Measurements from ENCODE around the gene HECTD1.

The HECTD1 gene

GRCh38 chr14:31133133-31133532 lies 74.5 kb downstream of the HECTD1 start:
- Histone ChIP-seq H3K36me3 (ENCODE audit: control insufficient read depth, low read depth, low read length) (peaks cover 67% of the 10 kb centered on the region), H3K9me3 (ENCODE audit: control insufficient read depth, low read depth, low read length) (no peaks in the 10 kb centered on the region), H3K9ac (ENCODE audit: low read length) (no peak overlapping the region), H3K4me1 (ENCODE audit: control insufficient read depth, low read depth, low read length) (no peaks in the 10 kb centered on the region), H3K4me3 (ENCODE audit: low read length) (no peak overlapping the region), H3K27ac (ENCODE audit: low read length) (no peak overlapping the region), H3K27me3 (ENCODE audit: control insufficient read depth, insufficient read depth, low read length) (no peaks in the 10 kb centered on the region)

DNA sequence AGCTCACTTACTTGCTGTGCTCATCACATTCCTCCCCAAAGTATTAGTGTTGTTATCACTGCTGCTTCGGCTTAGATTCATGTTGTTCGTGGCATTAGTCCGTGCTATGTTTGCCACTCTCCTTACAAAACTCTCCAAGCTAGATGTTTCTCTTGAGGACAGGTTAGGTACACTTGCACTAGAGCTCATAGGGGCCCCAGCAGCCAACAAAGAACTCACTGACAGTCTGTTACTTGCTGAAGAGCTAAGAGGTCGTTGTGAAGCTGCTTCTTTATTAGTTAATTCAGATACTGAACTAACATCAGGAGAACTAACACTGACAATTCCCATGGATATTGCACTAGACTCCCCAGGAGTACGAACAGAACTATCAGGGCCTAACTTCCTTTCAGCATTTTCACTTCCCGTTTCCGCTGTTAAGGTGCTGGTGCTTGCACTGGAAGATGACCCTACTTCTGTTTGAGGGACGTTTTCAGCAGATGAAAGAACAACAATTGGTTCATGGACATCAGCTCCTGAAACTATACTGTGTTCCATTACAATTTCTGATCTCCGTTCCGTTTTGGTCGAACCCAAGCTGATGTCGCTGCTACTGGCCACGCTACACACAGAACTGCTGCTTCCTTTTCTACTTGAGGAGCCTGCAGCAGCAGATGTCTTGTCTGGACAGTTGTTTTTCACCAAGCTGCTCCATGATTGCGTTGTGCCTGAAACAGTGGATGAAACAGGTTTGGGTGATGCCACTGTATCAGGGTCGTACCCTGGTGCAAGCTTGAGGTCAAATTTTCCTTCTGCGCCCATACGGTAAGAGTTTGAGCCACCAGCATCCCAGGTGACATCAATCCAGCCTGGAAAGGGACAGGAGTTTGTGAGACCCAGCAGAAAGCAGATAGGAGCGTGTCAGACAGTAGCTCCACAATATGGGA lies 78.7 kb downstream of the HECTD1 start:
- Histone ChIP-seq H3K9me3 (ENCODE audit: control insufficient read depth, low read depth, low read length) (no peaks in the 10 kb centered on the region), H3K27me3 (ENCODE audit: control insufficient read depth, insufficient read depth, low read length) (no peaks in the 10 kb centered on the region), H3K9ac (ENCODE audit: low read length) (no peak overlapping the region), H3K4me1 (ENCODE audit: control insufficient read depth, low read depth, low read length) (peaks cover 6% of the 10 kb centered on the region), H3K27ac (ENCODE audit: low read length) (no peak overlapping the region), H3K4me3 (ENCODE audit: low read length) (no peak overlapping the region), H3K36me3 (ENCODE audit: control insufficient read depth, low read depth, low read length) (peaks cover 54% of the 10 kb centered on the region)

GRCh38 chr14:31127690-31128089 lies 79.9 kb downstream of the HECTD1 start:
- Histone ChIP-seq H3K36me3 (ENCODE audit: control insufficient read depth, low read depth, low read length) (peaks cover 48% of the 10 kb centered on the region), H3K9me3 (ENCODE audit: control insufficient read depth, low read depth, low read length) (no peaks in the 10 kb centered on the region), H3K9ac (ENCODE audit: low read length) (no peak overlapping the region), H3K4me1 (ENCODE audit: control insufficient read depth, low read depth, low read length) (peaks cover 18% of the 10 kb centered on the region), H3K27me3 (ENCODE audit: control insufficient read depth, insufficient read depth, low read length) (no peaks in the 10 kb centered on the region), H3K27ac (ENCODE audit: low read length) (no peak overlapping the region), H3K4me3 (ENCODE audit: low read length) (no peak overlapping the region)

- peaks cover 50% of the 10 kb centered on the region for H3K36me3 ChIP-seq (ENCODE audit: control insufficient read depth, low read depth, low read length)
- no peak overlapping the region for H3K27ac ChIP-seq (ENCODE audit: low read length)
- H3K27me3 ChIP-seq (ENCODE audit: control insufficient read depth, insufficient read depth, low read length), result no peaks in the 10 kb centered on the region
- no peak overlapping the region for H3K4me3 ChIP-seq (ENCODE audit: low read length)
- no peaks in the 10 kb centered on the region for H3K9me3 ChIP-seq (ENCODE audit: control insufficient read depth, low read depth, low read length)
- no peak overlapping the region for H3K9ac ChIP-seq (ENCODE audit: low read length)
- H3K4me1 ChIP-seq (ENCODE audit: control insufficient read depth, low read depth, low read length), result peaks cover 23% of the 10 kb centered on the region
Measured at GRCh38 chr14:31126680-31127079, 80.9 kb downstream of the HECTD1 start.

DNA sequence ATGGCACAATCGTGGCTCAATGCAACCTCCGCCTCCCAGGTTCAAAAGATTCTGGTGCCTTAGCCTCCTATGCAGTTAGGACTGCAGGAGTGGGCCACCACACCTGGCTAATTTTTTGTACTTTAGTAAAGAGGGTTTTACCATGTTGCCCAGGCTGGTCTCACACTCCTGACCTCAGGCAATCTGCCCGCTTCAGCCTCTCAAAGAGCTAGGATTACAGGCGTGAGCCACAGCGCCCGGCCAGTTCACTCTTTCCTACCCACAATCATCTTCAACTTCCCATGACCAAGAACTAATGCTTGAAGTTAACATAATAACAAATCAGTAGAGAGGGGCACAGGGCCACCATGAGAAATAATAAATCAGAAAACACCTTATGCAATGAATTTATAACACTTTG lies 82.4 kb downstream of the HECTD1 start:
- peaks cover 54% of the 10 kb centered on the region for H3K36me3 ChIP-seq (ENCODE audit: control insufficient read depth, low read depth, low read length)
- H3K27me3 ChIP-seq (ENCODE audit: control insufficient read depth, insufficient read depth, low read length), result no peaks in the 10 kb centered on the region
- no peak overlapping the region for H3K27ac ChIP-seq (ENCODE audit: low read length)
- no peak overlapping the region for H3K9ac ChIP-seq (ENCODE audit: low read length)
- no peak overlapping the region for H3K4me3 ChIP-seq (ENCODE audit: low read length)
- H3K9me3 ChIP-seq (ENCODE audit: control insufficient read depth, low read depth, low read length), result no peaks in the 10 kb centered on the region
- peaks cover 23% of the 10 kb centered on the region for H3K4me1 ChIP-seq (ENCODE audit: control insufficient read depth, low read depth, low read length)

DNA sequence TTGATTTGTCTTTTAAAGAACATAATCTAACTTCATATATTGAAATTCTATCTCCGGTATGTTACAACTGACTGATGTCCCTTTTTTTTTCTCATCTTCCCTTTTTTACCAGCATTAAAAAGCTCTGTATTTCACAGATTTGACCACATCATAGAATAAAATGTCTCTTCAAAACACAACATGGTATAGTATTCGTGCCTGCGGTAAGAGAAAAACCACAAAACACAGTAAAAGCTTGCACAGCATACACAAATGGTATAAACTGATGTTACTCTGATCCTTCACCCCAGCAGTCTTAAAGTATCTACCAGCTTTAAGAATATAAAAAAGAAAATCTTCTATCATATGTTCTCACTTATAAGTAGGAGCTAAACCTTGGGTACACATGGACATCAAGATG lies 83.4 kb downstream of the HECTD1 start:
- peaks cover 23% of the 10 kb centered on the region for H3K4me1 ChIP-seq (ENCODE audit: control insufficient read depth, low read depth, low read length)
- no peak overlapping the region for H3K27ac ChIP-seq (ENCODE audit: low read length)
- no peak overlapping the region for H3K9ac ChIP-seq (ENCODE audit: low read length)
- H3K27me3 ChIP-seq (ENCODE audit: control insufficient read depth, insufficient read depth, low read length), result no peaks in the 10 kb centered on the region
- H3K4me3 ChIP-seq (ENCODE audit: low read length), result no peak overlapping the region
- no peaks in the 10 kb centered on the region for H3K9me3 ChIP-seq (ENCODE audit: control insufficient read depth, low read depth, low read length)
- peaks cover 54% of the 10 kb centered on the region for H3K36me3 ChIP-seq (ENCODE audit: control insufficient read depth, low read depth, low read length)

DNA sequence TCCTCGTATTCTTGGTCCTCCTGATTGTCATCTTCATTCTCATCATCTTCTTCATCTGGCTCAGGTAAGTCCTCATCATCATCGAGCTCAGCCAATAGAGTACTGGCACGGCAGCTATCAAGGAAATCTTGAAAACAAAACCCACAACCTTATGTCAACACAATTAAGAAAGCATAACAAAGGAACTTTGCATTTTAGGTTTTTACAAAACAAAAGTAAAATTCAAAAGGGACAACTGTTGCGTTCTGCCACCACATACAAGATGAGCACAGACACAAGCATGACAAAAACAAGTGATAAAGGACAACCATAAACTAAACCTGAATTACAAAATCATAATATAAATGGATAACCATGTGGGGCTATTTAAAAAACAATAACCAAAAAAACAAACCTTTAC lies 84.7 kb downstream of the HECTD1 start:
- no peak overlapping the region for H3K9ac ChIP-seq (ENCODE audit: low read length)
- peak overlapping the region; percentile 32 for H3K4me3 ChIP-seq (ENCODE audit: low read length)
- peaks cover 23% of the 10 kb centered on the region for H3K4me1 ChIP-seq (ENCODE audit: control insufficient read depth, low read depth, low read length)
- no peaks in the 10 kb centered on the region for H3K9me3 ChIP-seq (ENCODE audit: control insufficient read depth, low read depth, low read length)
- peaks cover 52% of the 10 kb centered on the region for H3K36me3 ChIP-seq (ENCODE audit: control insufficient read depth, low read depth, low read length)
- peak overlapping the region; percentile 56 for H3K27ac ChIP-seq (ENCODE audit: low read length)
- H3K27me3 ChIP-seq (ENCODE audit: control insufficient read depth, insufficient read depth, low read length), result no peaks in the 10 kb centered on the region

DNA sequence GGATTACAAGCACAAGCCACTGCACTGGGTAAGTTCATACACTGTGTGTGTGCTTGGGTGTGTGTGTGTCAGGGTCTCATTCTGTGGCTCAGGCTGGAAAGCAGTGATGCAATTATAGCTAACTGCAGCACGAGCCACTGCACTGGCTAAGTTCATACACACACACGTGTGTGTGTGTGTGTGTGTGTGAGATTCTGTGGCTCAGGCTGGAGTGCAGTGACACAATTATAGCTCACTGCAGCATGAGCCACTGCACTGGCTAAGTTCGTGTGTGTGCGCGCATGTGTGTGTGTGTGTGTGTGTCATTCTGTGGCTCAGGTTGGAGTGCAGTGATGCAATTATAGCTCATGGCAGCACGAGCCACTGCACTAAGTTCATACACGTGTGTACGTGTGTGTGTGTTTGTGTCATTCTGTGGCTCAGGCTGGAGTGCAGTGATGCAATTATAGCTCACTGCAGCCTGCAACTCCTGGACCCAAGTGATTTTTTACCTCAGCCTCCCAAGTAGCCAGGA lies 85.4 kb downstream of the HECTD1 start:
- Histone ChIP-seq H3K4me3 (ENCODE audit: low read length) (no peak overlapping the region), H3K4me1 (ENCODE audit: control insufficient read depth, low read depth, low read length) (peaks cover 23% of the 10 kb centered on the region), H3K9me3 (ENCODE audit: control insufficient read depth, low read depth, low read length) (no peaks in the 10 kb centered on the region), H3K27ac (ENCODE audit: low read length) (no peak overlapping the region), H3K36me3 (ENCODE audit: control insufficient read depth, low read depth, low read length) (peaks cover 52% of the 10 kb centered on the region), H3K27me3 (ENCODE audit: control insufficient read depth, insufficient read depth, low read length) (no peaks in the 10 kb centered on the region), H3K9ac (ENCODE audit: low read length) (no peak overlapping the region)

DNA sequence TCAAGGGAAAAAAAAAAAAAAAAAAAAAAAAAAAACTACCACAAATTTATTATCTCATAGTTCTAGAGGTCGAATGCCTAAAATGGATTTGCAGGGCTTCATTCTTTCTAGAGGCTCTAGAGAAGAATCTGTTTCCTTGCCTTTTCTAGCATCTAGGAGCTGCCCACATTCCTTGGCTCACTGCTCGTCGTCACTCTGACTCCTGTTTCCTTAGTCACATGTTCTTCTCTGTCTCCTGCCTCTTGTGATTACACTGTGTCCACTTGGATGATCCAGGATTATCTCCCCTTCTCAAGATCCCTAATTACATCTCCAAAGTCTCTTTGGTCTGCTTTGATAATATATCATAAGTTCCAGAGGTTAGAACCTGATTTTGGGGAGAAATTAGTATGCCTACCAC lies 88.7 kb downstream of the HECTD1 start:
- Histone ChIP-seq H3K4me3 (ENCODE audit: low read length) (no peak overlapping the region), H3K9ac (ENCODE audit: low read length) (no peak overlapping the region), H3K36me3 (ENCODE audit: control insufficient read depth, low read depth, low read length) (peaks cover 75% of the 10 kb centered on the region), H3K27me3 (ENCODE audit: control insufficient read depth, insufficient read depth, low read length) (no peaks in the 10 kb centered on the region), H3K9me3 (ENCODE audit: control insufficient read depth, low read depth, low read length) (no peaks in the 10 kb centered on the region), H3K27ac (ENCODE audit: low read length) (no peak overlapping the region), H3K4me1 (ENCODE audit: control insufficient read depth, low read depth, low read length) (peaks cover 17% of the 10 kb centered on the region)

- Histone ChIP-seq H3K4me3 (ENCODE audit: low read length) (no peak overlapping the region), H3K27ac (ENCODE audit: low read length) (no peak overlapping the region), H3K27me3 (ENCODE audit: control insufficient read depth, insufficient read depth, low read length) (no peaks in the 10 kb centered on the region), H3K36me3 (ENCODE audit: control insufficient read depth, low read depth, low read length) (peaks cover 75% of the 10 kb centered on the region), H3K4me1 (ENCODE audit: control insufficient read depth, low read depth, low read length) (no peaks in the 10 kb centered on the region), H3K9ac (ENCODE audit: low read length) (no peak overlapping the region), H3K9me3 (ENCODE audit: control insufficient read depth, low read depth, low read length) (no peaks in the 10 kb centered on the region)
Measured at GRCh38 chr14:31113794-31114193, 93.8 kb downstream of the HECTD1 start.

- Histone ChIP-seq H3K27ac (ENCODE audit: low read length) (no peak overlapping the region), H3K27me3 (ENCODE audit: control insufficient read depth, insufficient read depth, low read length) (no peaks in the 10 kb centered on the region), H3K36me3 (ENCODE audit: control insufficient read depth, low read depth, low read length) (peaks cover 77% of the 10 kb centered on the region), H3K4me3 (ENCODE audit: low read length) (no peak overlapping the region), H3K4me1 (ENCODE audit: control insufficient read depth, low read depth, low read length) (no peaks in the 10 kb centered on the region), H3K9me3 (ENCODE audit: control insufficient read depth, low read depth, low read length) (no peaks in the 10 kb centered on the region), H3K9ac (ENCODE audit: low read length) (no peak overlapping the region)
Measured at GRCh38 chr14:31110872-31111271, 96.7 kb downstream of the HECTD1 start.

GRCh38 chr14:31109257-31109656 lies 98.3 kb downstream of the HECTD1 start:
- H3K4me3 ChIP-seq (ENCODE audit: low read length), result no peak overlapping the region
- no peak overlapping the region for H3K27ac ChIP-seq (ENCODE audit: low read length)
- no peaks in the 10 kb centered on the region for H3K27me3 ChIP-seq (ENCODE audit: control insufficient read depth, insufficient read depth, low read length)
- no peaks in the 10 kb centered on the region for H3K4me1 ChIP-seq (ENCODE audit: control insufficient read depth, low read depth, low read length)
- peaks cover 76% of the 10 kb centered on the region for H3K36me3 ChIP-seq (ENCODE audit: control insufficient read depth, low read depth, low read length)
- H3K9me3 ChIP-seq (ENCODE audit: control insufficient read depth, low read depth, low read length), result no peaks in the 10 kb centered on the region
- H3K9ac ChIP-seq (ENCODE audit: low read length), result no peak overlapping the region
